IMR-90 (cell line): ENCODE results near the gene RAPSN.

Experiments
- CEBPB ChIP-seq: IDR thresholded peaks from 2 replicates; pipeline ENCODE4 v1.6.1; 2012; ENCODE audit warnings: low read depth, low read length, improper control_type of control experiment
- FOS ChIP-seq: fragments of 150-350 bp; IDR thresholded peaks from 2 replicates; pipeline ENCODE4 v1.6.1; 2016; ENCODE audit warnings: low read depth, low read length
- MAFK ChIP-seq: IDR thresholded peaks from 2 replicates; pipeline ENCODE4 v1.6.1; 2012; ENCODE audit warnings: low read depth, low read length, improper control_type of control experiment
- MAZ ChIP-seq: IDR thresholded peaks from 2 replicates; pipeline ENCODE4 v1.6.1; 2012; ENCODE audit warnings: low read depth, mild to moderate bottlenecking, low read length, improper control_type of control experiment, moderate library complexity, borderline replicate concordance
- POLR2A ChIP-seq: IDR thresholded peaks from 2 replicates; pipeline ENCODE4 v1.6.1; 2012; ENCODE audit warnings: mild to moderate bottlenecking, low read depth, low read length
- RFX5 ChIP-seq: IDR thresholded peaks from 2 replicates; pipeline ENCODE4 v1.8.0; 2012; ENCODE audit warnings: low read depth, mild to moderate bottlenecking, low read length, moderate library complexity
- SMC3 ChIP-seq: fragments of 150-350 bp; IDR thresholded peaks from 2 replicates; pipeline ENCODE4 v1.6.1; 2016; ENCODE audit warnings: low read depth, mild to moderate bottlenecking, antibody characterized with exemption, low read length, moderate library complexity
- TF ChIP-seq, protein P1 (sequence below): conservative IDR thresholded peaks from 2 replicates; pipeline ENCODE4 v1.5.1; 2012; ENCODE audit warnings: mild to moderate bottlenecking, low read depth, low read length, improper control_type of control experiment
- TF ChIP-seq, protein P2 (sequence below): fragments of 150-350 bp; IDR thresholded peaks from 2 replicates; pipeline ENCODE4 v1.6.1; 2017; ENCODE audit warnings: mild to moderate bottlenecking, antibody characterized with exemption, low read length, low read depth
- TF ChIP-seq, protein P3 (sequence below): fragments of 150-350 bp; IDR thresholded peaks from 2 replicates; pipeline ENCODE4 v1.6.1; 2016; ENCODE audit warnings: low read depth, mild to moderate bottlenecking, low read length, moderate library complexity, borderline replicate concordance

DNA sequence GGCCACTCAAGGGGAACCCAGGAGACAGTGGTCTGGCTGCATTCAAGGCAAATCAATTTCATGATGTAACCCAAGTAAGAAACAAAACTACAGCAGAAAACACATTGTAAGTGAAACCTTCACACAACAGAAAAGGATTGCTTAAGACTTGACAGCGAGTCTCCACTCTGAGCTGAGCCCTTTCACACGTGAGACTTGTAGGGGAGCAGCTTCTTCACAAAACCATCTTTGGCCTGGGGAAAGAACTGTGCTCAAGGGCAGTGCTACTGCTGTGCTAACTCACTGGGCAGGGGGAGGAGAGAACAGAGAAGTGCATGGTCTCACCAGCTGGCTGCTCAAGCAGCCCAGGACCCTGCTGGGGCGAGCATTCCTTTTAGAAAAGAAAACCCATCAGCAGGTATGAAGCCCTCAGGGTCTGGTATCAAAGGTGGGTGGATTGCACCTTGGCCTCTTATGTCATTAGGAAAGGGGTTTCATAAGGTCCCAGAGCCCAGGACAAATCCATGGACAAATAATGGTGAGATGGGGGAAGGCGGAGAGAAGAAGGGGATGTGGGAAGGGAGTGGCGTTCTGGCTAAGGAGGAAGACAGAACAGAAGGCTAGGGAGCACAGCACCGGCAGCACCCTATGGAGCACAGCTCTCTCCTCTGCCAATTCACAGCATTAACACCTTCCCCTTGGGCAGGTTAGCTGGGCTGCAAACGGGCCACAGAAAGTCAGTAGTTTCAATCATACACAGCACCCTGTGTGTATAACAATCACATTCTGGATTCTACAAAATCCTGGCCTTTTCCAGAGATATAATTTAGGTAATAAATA, 20.6 kb upstream of the RAPSN start:
- no peak for TF ChIP-seq MAFK
- TF ChIP-seq MAZ, result no peak
- TF ChIP-seq, protein P1, sequence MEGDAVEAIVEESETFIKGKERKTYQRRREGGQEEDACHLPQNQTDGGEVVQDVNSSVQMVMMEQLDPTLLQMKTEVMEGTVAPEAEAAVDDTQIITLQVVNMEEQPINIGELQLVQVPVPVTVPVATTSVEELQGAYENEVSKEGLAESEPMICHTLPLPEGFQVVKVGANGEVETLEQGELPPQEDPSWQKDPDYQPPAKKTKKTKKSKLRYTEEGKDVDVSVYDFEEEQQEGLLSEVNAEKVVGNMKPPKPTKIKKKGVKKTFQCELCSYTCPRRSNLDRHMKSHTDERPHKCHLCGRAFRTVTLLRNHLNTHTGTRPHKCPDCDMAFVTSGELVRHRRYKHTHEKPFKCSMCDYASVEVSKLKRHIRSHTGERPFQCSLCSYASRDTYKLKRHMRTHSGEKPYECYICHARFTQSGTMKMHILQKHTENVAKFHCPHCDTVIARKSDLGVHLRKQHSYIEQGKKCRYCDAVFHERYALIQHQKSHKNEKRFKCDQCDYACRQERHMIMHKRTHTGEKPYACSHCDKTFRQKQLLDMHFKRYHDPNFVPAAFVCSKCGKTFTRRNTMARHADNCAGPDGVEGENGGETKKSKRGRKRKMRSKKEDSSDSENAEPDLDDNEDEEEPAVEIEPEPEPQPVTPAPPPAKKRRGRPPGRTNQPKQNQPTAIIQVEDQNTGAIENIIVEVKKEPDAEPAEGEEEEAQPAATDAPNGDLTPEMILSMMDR, result no peak
- TF ChIP-seq, protein P2, sequence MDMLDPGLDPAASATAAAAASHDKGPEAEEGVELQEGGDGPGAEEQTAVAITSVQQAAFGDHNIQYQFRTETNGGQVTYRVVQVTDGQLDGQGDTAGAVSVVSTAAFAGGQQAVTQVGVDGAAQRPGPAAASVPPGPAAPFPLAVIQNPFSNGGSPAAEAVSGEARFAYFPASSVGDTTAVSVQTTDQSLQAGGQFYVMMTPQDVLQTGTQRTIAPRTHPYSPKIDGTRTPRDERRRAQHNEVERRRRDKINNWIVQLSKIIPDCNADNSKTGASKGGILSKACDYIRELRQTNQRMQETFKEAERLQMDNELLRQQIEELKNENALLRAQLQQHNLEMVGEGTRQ, result no peak
- TF ChIP-seq POLR2A, result no peak
- TF ChIP-seq RFX5, result no peak
- TF ChIP-seq, protein P3, sequence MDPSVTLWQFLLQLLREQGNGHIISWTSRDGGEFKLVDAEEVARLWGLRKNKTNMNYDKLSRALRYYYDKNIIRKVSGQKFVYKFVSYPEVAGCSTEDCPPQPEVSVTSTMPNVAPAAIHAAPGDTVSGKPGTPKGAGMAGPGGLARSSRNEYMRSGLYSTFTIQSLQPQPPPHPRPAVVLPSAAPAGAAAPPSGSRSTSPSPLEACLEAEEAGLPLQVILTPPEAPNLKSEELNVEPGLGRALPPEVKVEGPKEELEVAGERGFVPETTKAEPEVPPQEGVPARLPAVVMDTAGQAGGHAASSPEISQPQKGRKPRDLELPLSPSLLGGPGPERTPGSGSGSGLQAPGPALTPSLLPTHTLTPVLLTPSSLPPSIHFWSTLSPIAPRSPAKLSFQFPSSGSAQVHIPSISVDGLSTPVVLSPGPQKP, result no peak
- TF ChIP-seq FOS, result no peak
- peak; percentile 44 for TF ChIP-seq CEBPB
- TF ChIP-seq SMC3, result no peak
